ENCODE measurements around the gene MRPL19. TPM values are rescaled to one million over a fixed set of nuclear protein-coding genes. Genes with fewer than 3 reads are reported as not detected.

Gene MRPL19
- total RNA-seq, 1 experiment from 2014 or later = 50.2 TPM

GRCh38 chr2:75600461-75601011 lies 46.0 kb upstream of the MRPL19 start:
- ChIA-PET POLR2A (no interaction called here), CTCF (no interaction called here)
- H3K27ac ChIP-seq (ENCODE audit: low read length) = no peak overlapping the region
- intact Hi-C loops (cut with micrococcal nuclease; ENCODE audit: unreplicated experiment) (no loop called here), in situ Hi-C loops (cut with HindIII; ENCODE audit: low pct_unique_long_range_greater_than_20kb, low sequenced_read_pairs) (no loop called here)
- ATAC-seq (no peak), DNase-seq (ENCODE audit: low read depth, low spot score) (no peak)
- no peaks in the 10 kb centered on the region for H3K36me3 ChIP-seq (ENCODE audit: control insufficient read depth, insufficient read depth, low read length)
- H3K27me3 ChIP-seq (ENCODE audit: control insufficient read depth, insufficient read depth, low read length) = no peaks in the 10 kb centered on the region
- no peak overlapping the region for H3K4me3 ChIP-seq (ENCODE audit: low read depth in 2 of 2, low read length in 2 of 2)
- H3K9me3 ChIP-seq (ENCODE audit: control insufficient read depth, insufficient read depth, low read depth, low read length) = no peaks in the 10 kb centered on the region
- TF ChIP-seq TCF7L2 (IDR thresholded peaks at IDR 0.05; ENCODE audit: low read depth, low read length) = no peak
- no peak for TF ChIP-seq SIN3A (IDR thresholded peaks at IDR 0.05; ENCODE audit: borderline replicate concordance, insufficient read depth, low read depth, low read length)
- TF ChIP-seq CTCF (IDR thresholded peaks at IDR 0.05) = no peak
- no peak for TF ChIP-seq POLR2AphosphoS5 (IDR thresholded peaks at IDR 0.05; ENCODE audit: low read depth, low read length)
- no peak for TF ChIP-seq REST (IDR thresholded peaks at IDR 0.05; ENCODE audit: insufficient read depth in 1 of 2, low read depth in 2 of 2, low read length in 1 of 2)
- no peaks in the 10 kb centered on the region for H3K4me1 ChIP-seq (ENCODE audit: control insufficient read depth, insufficient read depth, low read length)
- no TSS peak for BruUV-seq (replicated peaks)

- ATAC-seq (no peak), DNase-seq (ENCODE audit: low read depth, low spot score) (no peak)
- in situ Hi-C loops (cut with HindIII; ENCODE audit: low pct_unique_long_range_greater_than_20kb, low sequenced_read_pairs) = no loop called here
- no peaks in the 10 kb centered on the region for H3K9me3 ChIP-seq (ENCODE audit: control insufficient read depth, insufficient read depth, low read depth, low read length)
- no peak overlapping the region for H3K27ac ChIP-seq (ENCODE audit: low read length)
- H3K36me3 ChIP-seq (ENCODE audit: control insufficient read depth, insufficient read depth, low read length) = no peaks in the 10 kb centered on the region
- no peak overlapping the region for H3K4me3 ChIP-seq (ENCODE audit: low read depth in 2 of 2, low read length in 2 of 2)
- ChIA-PET POLR2A (no interaction called here), CTCF (no interaction called here)
- no TSS peak for BruUV-seq (replicated peaks)
- no peak for TF ChIP-seq TCF7L2 (IDR thresholded peaks at IDR 0.05; ENCODE audit: low read depth, low read length)
- TF ChIP-seq CTCF (IDR thresholded peaks at IDR 0.05) = no peak
- no peak for TF ChIP-seq POLR2AphosphoS5 (IDR thresholded peaks at IDR 0.05; ENCODE audit: low read depth, low read length)
- TF ChIP-seq SIN3A (IDR thresholded peaks at IDR 0.05; ENCODE audit: borderline replicate concordance, insufficient read depth, low read depth, low read length) = no peak
- no peak for TF ChIP-seq REST (IDR thresholded peaks at IDR 0.05; ENCODE audit: insufficient read depth in 1 of 2, low read depth in 2 of 2, low read length in 1 of 2)
- intact Hi-C loops (cut with micrococcal nuclease; ENCODE audit: unreplicated experiment) = no loop called here
- H3K27me3 ChIP-seq (ENCODE audit: control insufficient read depth, insufficient read depth, low read length) = peaks cover 2% of the 10 kb centered on the region; the same call in 1 of the 2 replicates
- H3K4me1 ChIP-seq (ENCODE audit: control insufficient read depth, insufficient read depth, low read length) = no peaks in the 10 kb centered on the region
These were observed 43.8 kb upstream of the MRPL19 start for GRCh38 chr2:75602724-75603342.
